Chondrocyte (in vitro differentiated cells): ENCODE data around the gene ACSL1. TPM values are rescaled to one million over a fixed set of nuclear protein-coding genes. Genes with fewer than 3 reads are reported as not detected.
A peak's percentile ranks its signal among the peaks of the same experiment; 100 is the strongest.

Experiments
- DNase-seq: peaks from one replicate; pipeline ENCODE4 v3.0.0; 2021; ENCODE audit warnings: mixed read lengths, low spot score
- H3K27ac Mint-ChIP-seq: one replicate; pipeline ENCODE4 v1.8.0; 2021; ENCODE audit warnings: mild to moderate bottlenecking, moderate library complexity, mixed read lengths; ENCODE audit not compliant: unreplicated experiment
- H3K27me3 Mint-ChIP-seq: 2 replicates; pipeline ENCODE4 v1.8.0; 2021; ENCODE audit warnings: low read depth, mixed read lengths
- H3K36me3 Mint-ChIP-seq: 2 replicates; pipeline ENCODE4 v1.8.0; 2021; ENCODE audit warnings: low read depth, mixed read lengths
- H3K4me1 Mint-ChIP-seq: 2 replicates; pipeline ENCODE4 v1.8.0; 2021; ENCODE audit warnings: low read depth, mild to moderate bottlenecking, mixed read lengths
- H3K4me3 Mint-ChIP-seq: one replicate; pipeline ENCODE4 v1.8.0; 2021; ENCODE audit warnings: mild to moderate bottlenecking, moderate library complexity, mixed read lengths; ENCODE audit not compliant: unreplicated experiment
- H3K9me3 Mint-ChIP-seq: 2 replicates; pipeline ENCODE4 v1.8.0; 2021; ENCODE audit warnings: low read depth, mixed read lengths
- total RNA-seq: library from RNA; stranded (reverse); gene quantifications from 3 replicates; pipeline ENCODE4 v1.2.1, GENCODE V29; 2021
- TF ChIP-seq, protein P1 (sequence below): fragments of 200-600 bp; sonication (generic); IDR thresholded peaks from 2 replicates; pipeline ENCODE4 v1.5.0; 2021; ENCODE audit warnings: antibody characterized with exemption, mild to moderate bottlenecking, moderate library complexity

The ACSL1 gene
- total RNA-seq, 1 donor from 2014 or later, result 41.2 TPM

DNA sequence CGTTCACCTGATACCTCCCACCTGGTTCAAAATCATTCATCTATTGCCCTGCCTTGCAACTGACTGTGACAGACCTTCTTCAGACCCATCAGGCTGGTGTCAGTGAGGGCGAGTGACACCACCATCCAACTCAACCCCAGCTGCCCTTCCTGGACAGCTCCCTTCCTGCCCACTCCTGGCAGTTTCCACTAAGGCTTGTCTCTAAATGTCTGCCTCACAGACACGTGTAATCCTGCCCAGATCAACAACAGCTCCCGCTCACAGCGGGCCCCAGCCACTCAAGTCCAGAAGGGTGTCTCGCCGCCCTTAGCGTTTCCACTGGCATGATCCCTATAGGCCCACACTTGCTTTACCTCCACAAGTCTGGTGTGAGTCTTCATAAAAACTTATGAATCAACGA is 28.9 kb downstream of the ACSL1 start:
- Mint-ChIP-seq H3K4me1 (peaks cover 39% of the 10 kb centered on the region), H3K27ac (no peak overlapping the region), H3K9me3 (no peaks in the 10 kb centered on the region), H3K36me3 (peaks cover 12% of the 10 kb centered on the region), H3K4me3 (no peak overlapping the region), H3K27me3 (no peaks in the 10 kb centered on the region)
- TF ChIP-seq, protein P1, sequence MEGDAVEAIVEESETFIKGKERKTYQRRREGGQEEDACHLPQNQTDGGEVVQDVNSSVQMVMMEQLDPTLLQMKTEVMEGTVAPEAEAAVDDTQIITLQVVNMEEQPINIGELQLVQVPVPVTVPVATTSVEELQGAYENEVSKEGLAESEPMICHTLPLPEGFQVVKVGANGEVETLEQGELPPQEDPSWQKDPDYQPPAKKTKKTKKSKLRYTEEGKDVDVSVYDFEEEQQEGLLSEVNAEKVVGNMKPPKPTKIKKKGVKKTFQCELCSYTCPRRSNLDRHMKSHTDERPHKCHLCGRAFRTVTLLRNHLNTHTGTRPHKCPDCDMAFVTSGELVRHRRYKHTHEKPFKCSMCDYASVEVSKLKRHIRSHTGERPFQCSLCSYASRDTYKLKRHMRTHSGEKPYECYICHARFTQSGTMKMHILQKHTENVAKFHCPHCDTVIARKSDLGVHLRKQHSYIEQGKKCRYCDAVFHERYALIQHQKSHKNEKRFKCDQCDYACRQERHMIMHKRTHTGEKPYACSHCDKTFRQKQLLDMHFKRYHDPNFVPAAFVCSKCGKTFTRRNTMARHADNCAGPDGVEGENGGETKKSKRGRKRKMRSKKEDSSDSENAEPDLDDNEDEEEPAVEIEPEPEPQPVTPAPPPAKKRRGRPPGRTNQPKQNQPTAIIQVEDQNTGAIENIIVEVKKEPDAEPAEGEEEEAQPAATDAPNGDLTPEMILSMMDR, result no peak
- DNase-seq, result no peak

- DNase-seq, result no peak
- TF ChIP-seq, protein P1, result no peak
- Mint-ChIP-seq H3K36me3 (peaks cover 12% of the 10 kb centered on the region), H3K4me3 (no peak overlapping the region), H3K27me3 (no peaks in the 10 kb centered on the region), H3K27ac (peak overlapping the region; percentile 83), H3K4me1 (peaks cover 32% of the 10 kb centered on the region), H3K9me3 (no peaks in the 10 kb centered on the region)
These were observed 30.4 kb downstream of the ACSL1 start for GRCh38 chr4:184795214-184795844.

DNA sequence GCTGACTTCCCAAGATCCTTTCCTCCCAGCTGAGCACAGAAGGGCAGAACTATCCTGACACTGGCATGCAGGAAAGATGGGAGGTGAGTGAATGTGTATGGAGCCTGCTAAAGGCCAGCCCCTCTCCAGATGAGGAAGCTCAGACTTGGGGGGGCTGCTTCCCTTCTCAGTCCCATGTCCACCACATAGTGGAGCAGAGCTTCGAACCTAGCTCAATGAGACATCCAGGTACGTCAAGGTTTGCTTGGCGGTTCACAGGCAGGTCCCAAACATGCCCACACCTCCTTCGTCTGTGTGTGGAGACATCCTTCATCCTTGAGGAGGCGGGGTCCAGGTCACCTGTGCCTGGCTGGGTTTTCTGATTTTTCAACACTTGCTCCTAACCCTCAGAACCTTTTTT is 31.3 kb downstream of the ACSL1 start:
- Mint-ChIP-seq H3K4me1 (peaks cover 32% of the 10 kb centered on the region), H3K36me3 (peaks cover 10% of the 10 kb centered on the region), H3K27me3 (no peaks in the 10 kb centered on the region), H3K4me3 (no peak overlapping the region), H3K9me3 (no peaks in the 10 kb centered on the region), H3K27ac (peak overlapping the region; percentile 43)
- no peak for DNase-seq
- TF ChIP-seq, protein P1, result no peak

- Mint-ChIP-seq H3K27me3 (no peaks in the 10 kb centered on the region), H3K9me3 (no peaks in the 10 kb centered on the region), H3K27ac (no peak overlapping the region), H3K4me3 (no peak overlapping the region), H3K36me3 (peaks cover 10% of the 10 kb centered on the region), H3K4me1 (peaks cover 32% of the 10 kb centered on the region)
- TF ChIP-seq, protein P1, result no peak
- no peak for DNase-seq
These were observed 31.9 kb downstream of the ACSL1 start for GRCh38 chr4:184793735-184794355.

DNA sequence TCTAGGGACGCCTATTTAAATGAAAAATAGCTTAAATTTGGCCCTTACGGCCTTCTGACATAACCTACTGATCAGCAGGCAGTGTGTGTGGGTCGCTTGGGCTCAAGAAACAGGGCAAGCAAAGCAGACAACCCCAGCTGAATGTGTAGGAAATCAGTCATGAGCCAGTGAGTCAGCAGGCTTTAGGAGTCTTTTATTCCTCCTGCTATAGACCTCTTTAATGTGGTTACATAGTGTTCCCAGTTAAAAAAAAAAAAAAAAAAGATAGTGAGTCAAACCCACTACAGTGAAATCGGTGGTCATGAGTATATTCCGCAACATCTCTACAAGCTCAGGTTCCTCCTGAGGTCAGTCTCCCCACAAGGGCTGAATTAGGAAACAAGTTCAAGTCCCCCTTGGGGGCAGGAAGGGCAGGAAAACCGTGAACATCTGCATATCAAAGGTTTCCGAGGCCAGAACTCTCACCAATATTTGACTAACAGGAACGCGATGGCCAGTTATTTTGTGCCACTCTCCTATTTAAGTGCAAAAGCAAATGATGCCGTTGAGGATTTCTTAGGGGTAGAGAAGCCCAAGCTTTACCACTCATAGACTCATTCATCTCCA is 32.7 kb downstream of the ACSL1 start:
- DNase-seq, result no peak
- peak overlapping the region; percentile 86 for H3K27ac Mint-ChIP-seq
- no peak overlapping the region for H3K4me3 Mint-ChIP-seq
- no peaks in the 10 kb centered on the region for H3K27me3 Mint-ChIP-seq
- no peaks in the 10 kb centered on the region for H3K9me3 Mint-ChIP-seq
- H3K36me3 Mint-ChIP-seq, result peaks cover 7% of the 10 kb centered on the region
- peaks cover 32% of the 10 kb centered on the region for H3K4me1 Mint-ChIP-seq
- TF ChIP-seq, protein P1, result no peak
